IPS-20b (cell line): ENCODE measurements around the gene GPANK1.

Experiments used
- H3K27ac ChIP-seq: one replicate; pipeline ENCODE4 v1.5.1; 2013; ENCODE audit warnings: low read length
- H3K27me3 ChIP-seq: 2 replicates; pipeline ENCODE4 v1.6.1; 2013; ENCODE audit warnings: mild to moderate bottlenecking, low read length, inconsistent platforms; ENCODE audit not compliant: insufficient read depth
- H3K36me3 ChIP-seq: 2 replicates; pipeline ENCODE4 v1.6.1; 2013; ENCODE audit warnings: low read depth, mild to moderate bottlenecking, inconsistent platforms, low read length, moderate library complexity; ENCODE audit not compliant: insufficient read depth
- H3K4me1 ChIP-seq: 2 replicates; pipeline ENCODE4 v1.6.1; 2013; ENCODE audit warnings: mild to moderate bottlenecking, control low read depth, inconsistent platforms, low read length, moderate library complexity; ENCODE audit not compliant: insufficient read depth
- H3K4me3 ChIP-seq: 2 replicates; pipeline ENCODE4 v1.5.1; 2013; ENCODE audit warnings: mild to moderate bottlenecking, low read length, inconsistent platforms
- H3K9ac ChIP-seq: 2 replicates; pipeline ENCODE4 v1.6.1; 2013; ENCODE audit warnings: low read depth, mild to moderate bottlenecking, inconsistent platforms, low read length, moderate library complexity
- H3K9me3 ChIP-seq: 2 replicates; pipeline ENCODE4 v1.6.1; 2013; ENCODE audit warnings: mild to moderate bottlenecking, low read depth, low read length, inconsistent platforms; ENCODE audit not compliant: insufficient read depth

The GPANK1 gene

GRCh38 chr6:31643818-31644454 lies 20.9 kb downstream of the GPANK1 start:
- Histone ChIP-seq H3K27me3 (no peaks in the 10 kb centered on the region), H3K36me3 (peaks cover 95% of the 10 kb centered on the region), H3K4me1 (no peaks in the 10 kb centered on the region), H3K4me3 (no peak overlapping the region), H3K9me3 (no peaks in the 10 kb centered on the region), H3K27ac (no peak overlapping the region), H3K9ac (no peak overlapping the region)

GRCh38 chr6:31642798-31643570 lies 21.8 kb downstream of the GPANK1 start:
- H3K4me3 ChIP-seq: no peak overlapping the region
- H3K27me3 ChIP-seq: no peaks in the 10 kb centered on the region
- H3K9me3 ChIP-seq: no peaks in the 10 kb centered on the region
- peaks cover 94% of the 10 kb centered on the region for H3K36me3 ChIP-seq
- H3K4me1 ChIP-seq: no peaks in the 10 kb centered on the region
- no peak overlapping the region for H3K27ac ChIP-seq
- H3K9ac ChIP-seq: no peak overlapping the region

- Histone ChIP-seq H3K9ac (no peak overlapping the region), H3K27me3 (no peaks in the 10 kb centered on the region), H3K4me3 (no peak overlapping the region), H3K4me1 (no peaks in the 10 kb centered on the region), H3K9me3 (no peaks in the 10 kb centered on the region), H3K36me3 (peaks cover 95% of the 10 kb centered on the region), H3K27ac (no peak overlapping the region)
These were observed 23.4 kb downstream of the GPANK1 start for GRCh38 chr6:31641370-31641769.

GRCh38 chr6:31640612-31641011 lies 24.2 kb downstream of the GPANK1 start:
- no peaks in the 10 kb centered on the region for H3K27me3 ChIP-seq
- H3K9me3 ChIP-seq: no peaks in the 10 kb centered on the region
- H3K9ac ChIP-seq: no peak overlapping the region
- no peak overlapping the region for H3K4me3 ChIP-seq
- H3K36me3 ChIP-seq: peaks cover 95% of the 10 kb centered on the region
- H3K4me1 ChIP-seq: no peaks in the 10 kb centered on the region
- no peak overlapping the region for H3K27ac ChIP-seq

GRCh38 chr6:31639449-31639861 lies 25.3 kb downstream of the GPANK1 start:
- H3K27ac ChIP-seq: no peak overlapping the region
- H3K27me3 ChIP-seq: no peaks in the 10 kb centered on the region
- H3K36me3 ChIP-seq: peaks cover 95% of the 10 kb centered on the region
- H3K9me3 ChIP-seq: no peaks in the 10 kb centered on the region
- no peak overlapping the region for H3K9ac ChIP-seq
- H3K4me1 ChIP-seq: no peaks in the 10 kb centered on the region
- no peak overlapping the region for H3K4me3 ChIP-seq

- H3K4me3 ChIP-seq: no peak overlapping the region
- peaks cover 95% of the 10 kb centered on the region for H3K36me3 ChIP-seq
- no peak overlapping the region for H3K9ac ChIP-seq
- H3K9me3 ChIP-seq: no peaks in the 10 kb centered on the region
- no peaks in the 10 kb centered on the region for H3K27me3 ChIP-seq
- no peaks in the 10 kb centered on the region for H3K4me1 ChIP-seq
- H3K27ac ChIP-seq: no peak overlapping the region
These were observed 25.8 kb downstream of the GPANK1 start for GRCh38 chr6:31639043-31639442.

GRCh38 chr6:31636698-31637596 lies 27.9 kb downstream of the GPANK1 start:
- Histone ChIP-seq H3K9ac (no peak overlapping the region), H3K27me3 (no peaks in the 10 kb centered on the region), H3K27ac (no peak overlapping the region), H3K4me3 (no peak overlapping the region), H3K36me3 (peaks cover 97% of the 10 kb centered on the region), H3K9me3 (no peaks in the 10 kb centered on the region), H3K4me1 (no peaks in the 10 kb centered on the region)

- Histone ChIP-seq H3K9ac (no peak overlapping the region), H3K27ac (no peak overlapping the region), H3K9me3 (no peaks in the 10 kb centered on the region), H3K4me1 (no peaks in the 10 kb centered on the region), H3K36me3 (peaks cover 97% of the 10 kb centered on the region), H3K4me3 (no peak overlapping the region), H3K27me3 (no peaks in the 10 kb centered on the region)
These were observed 29.7 kb downstream of the GPANK1 start for GRCh38 chr6:31634969-31635575.

GRCh38 chr6:31634131-31634530 lies 30.7 kb downstream of the GPANK1 start:
- Histone ChIP-seq H3K4me1 (no peaks in the 10 kb centered on the region), H3K9ac (no peak overlapping the region), H3K4me3 (no peak overlapping the region), H3K36me3 (peaks cover 97% of the 10 kb centered on the region), H3K9me3 (no peaks in the 10 kb centered on the region), H3K27me3 (no peaks in the 10 kb centered on the region), H3K27ac (no peak overlapping the region)

- H3K4me1 ChIP-seq: no peaks in the 10 kb centered on the region
- no peaks in the 10 kb centered on the region for H3K9me3 ChIP-seq
- H3K4me3 ChIP-seq: no peak overlapping the region
- no peaks in the 10 kb centered on the region for H3K27me3 ChIP-seq
- H3K36me3 ChIP-seq: peaks cover 99% of the 10 kb centered on the region
- H3K9ac ChIP-seq: no peak overlapping the region
- no peak overlapping the region for H3K27ac ChIP-seq
These were observed 31.4 kb downstream of the GPANK1 start for GRCh38 chr6:31633447-31633846.

GRCh38 chr6:31632279-31632946 lies 32.4 kb downstream of the GPANK1 start:
- Histone ChIP-seq H3K9ac (no peak overlapping the region), H3K4me3 (no peak overlapping the region), H3K27me3 (no peaks in the 10 kb centered on the region), H3K4me1 (no peaks in the 10 kb centered on the region), H3K36me3 (peaks cover 100% of the 10 kb centered on the region), H3K9me3 (no peaks in the 10 kb centered on the region), H3K27ac (no peak overlapping the region)
